K562 (cell line): ENCODE results near the gene FAF2. TPM values are rescaled to one million over a fixed set of nuclear protein-coding genes. Genes with fewer than 3 reads are reported as not detected.

ENCODE experiments used
- E2F6 ChIP-seq, 2 experiments: IDR thresholded peaks; 2 replicates each; pipeline ENCODE4 v1.6.1; 2011; ENCODE audit warnings: borderline replicate concordance in 1 of 2, control low read depth in 1 of 2, low read depth in 1 of 2, low read length in 1 of 2, mild to moderate bottlenecking in 1 of 2, mixed read lengths in 1 of 2, moderate library complexity in 1 of 2; ENCODE audit not compliant: insufficient read depth in 1 of 2, insufficient read length in 1 of 2, poor library complexity in 1 of 2, severe bottlenecking in 1 of 2; ENCODE audit errors: extremely low read depth in 1 of 2
- SNRNP70 ChIP-seq: fragments of 200-400 bp; formaldehyde crosslinking; optimal IDR thresholded peaks from 2 replicates; pipeline ENCODE3; 2017; ENCODE audit warnings: low read depth, low read length
- SP1 ChIP-seq: sonication (generic); formaldehyde crosslinking; IDR thresholded peaks from 2 replicates; pipeline ENCODE4 v1.8.1; 2022; ENCODE audit warnings: mild to moderate bottlenecking, missing genetic modification reagents
- ZBTB11 ChIP-seq, 3 experiments: fragments of 200-800 bp in 1 of 3; fragments of 250-450 bp in 1 of 3; fragments of 450-650 bp in 1 of 3; sonication (Bioruptor Pico) in 1 of 3; sonication (Bioruptor generic) in 1 of 3; formaldehyde crosslinking in 1 of 3; IDR thresholded peaks; 2 replicates each; pipeline versions ENCODE4 v1.6.1 to v1.8.0; 2016 to 2022; ENCODE audit warnings: mild to moderate bottlenecking in 2 of 3, missing genetic modification characterization in 2 of 3, missing compliant biosample characterization in 1 of 3, moderate library complexity in 1 of 3
- ZNF174 ChIP-seq: fragments of 250-450 bp; sonication (Bioruptor Pico); IDR thresholded peaks from 2 replicates; pipeline ENCODE4 v1.4.0; 2020; ENCODE audit warnings: mild to moderate bottlenecking
- polyA plus RNA-seq, 8 experiments: library from polyadenylated mRNA; depleted of rRNA in 4 of 8; stranded (reverse) in 5 of 8; unstranded in 3 of 8; fragments of >200 nt; fragmentation: Nextera tagmentation in 2 of 8; fragmentation: Illumina TruSeq in 1 of 8; extraction: Ambion mirVana in 2 of 8; extraction: Trizol in 1 of 8; gene quantifications; 2 replicates each; pipeline versions ENCODE4 v1.2.1 to v1.2.3, GENCODE V29; 2011 to 2014; ENCODE audit warnings: inconsistent platforms in 1 of 8, missing spikeins in 1 of 8
- total RNA-seq, 7 experiments: library from RNA; depleted of rRNA in 6 of 7; stranded (reverse); fragments of >200 nt in 6 of 7; fragmentation: Illumina TruSeq in 2 of 7; extraction: Trizol in 2 of 7; gene quantifications; 2 replicates each; pipeline versions ENCODE4 v1.2.1 to v1.2.3, GENCODE V29; 2011 to 2021; ENCODE audit warnings: low replicate concordance in 1 of 7
- TF ChIP-seq, protein P1 (sequence below): fragments of 450-650 bp; IDR thresholded peaks from 2 replicates; pipeline ENCODE4 v1.6.1; 2017; ENCODE audit warnings: mild to moderate bottlenecking, moderate library complexity

The FAF2 gene
- total and polyA plus RNA-seq, 9 of the 15 experiments (the other 6 are each of a cell fraction or from before 2014, with no cell fraction given): 25.0 to 44.6 (median 36.1) TPM

DNA sequence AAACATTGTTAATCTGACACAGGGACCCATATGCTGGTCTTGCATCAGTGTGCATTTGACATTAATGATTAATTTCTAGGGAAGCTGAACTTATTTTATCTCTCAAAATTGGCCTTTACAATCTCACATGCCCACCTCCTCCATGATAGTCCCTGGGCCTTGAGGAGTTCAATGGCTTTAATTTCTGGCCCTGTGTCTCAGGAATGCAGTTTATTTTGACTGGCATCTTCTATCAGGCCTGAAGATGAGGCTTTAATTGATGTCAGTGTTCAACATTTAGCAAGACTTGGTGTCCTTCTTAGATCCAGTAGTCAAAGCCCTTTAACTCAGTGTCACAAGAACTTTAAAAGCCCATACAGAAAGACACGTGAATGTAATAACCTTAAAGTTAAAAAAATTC, 21.3 kb upstream of the FAF2 start (continued):
- TF ChIP-seq ZBTB11 (CRISPR knock-in tag; IDR thresholded peaks at IDR 0.05): no peak
- no peak for TF ChIP-seq SNRNP70
- no peak for TF ChIP-seq ZNF174 (CRISPR knock-in tag)
- no peak for TF ChIP-seq SP1 (CRISPR knock-in tag)
- no peak for TF ChIP-seq E2F6 (IDR thresholded peaks at IDR 0.05; ENCODE audit: borderline replicate concordance in 1 of 2, extremely low read depth in 1 of 2, insufficient read depth in 1 of 2, insufficient read length in 1 of 2, low read depth in 1 of 2, low read length in 1 of 2, poor library complexity in 1 of 2, severe bottlenecking in 1 of 2)
- TF ChIP-seq, protein P1, sequence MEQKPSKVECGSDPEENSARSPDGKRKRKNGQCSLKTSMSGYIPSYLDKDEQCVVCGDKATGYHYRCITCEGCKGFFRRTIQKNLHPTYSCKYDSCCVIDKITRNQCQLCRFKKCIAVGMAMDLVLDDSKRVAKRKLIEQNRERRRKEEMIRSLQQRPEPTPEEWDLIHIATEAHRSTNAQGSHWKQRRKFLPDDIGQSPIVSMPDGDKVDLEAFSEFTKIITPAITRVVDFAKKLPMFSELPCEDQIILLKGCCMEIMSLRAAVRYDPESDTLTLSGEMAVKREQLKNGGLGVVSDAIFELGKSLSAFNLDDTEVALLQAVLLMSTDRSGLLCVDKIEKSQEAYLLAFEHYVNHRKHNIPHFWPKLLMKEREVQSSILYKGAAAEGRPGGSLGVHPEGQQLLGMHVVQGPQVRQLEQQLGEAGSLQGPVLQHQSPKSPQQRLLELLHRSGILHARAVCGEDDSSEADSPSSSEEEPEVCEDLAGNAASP: no peak
